Nephron progenitor cell (in vitro differentiated cells): ENCODE data around the gene MAP4K4.

ENCODE experiments used
- DNase-seq: peaks from one replicate; pipeline ENCODE4 v3.0.0; 2021
- H3K27ac Mint-ChIP-seq: 2 replicates; pipeline ENCODE4 v1.8.0; 2021; ENCODE audit warnings: mild to moderate bottlenecking, moderate library complexity, mixed read lengths
- H3K27me3 Mint-ChIP-seq: 2 replicates; pipeline ENCODE4 v1.8.0; 2021; ENCODE audit warnings: mild to moderate bottlenecking, low read depth, mixed read lengths; ENCODE audit not compliant: poor library complexity
- H3K36me3 Mint-ChIP-seq: 2 replicates; pipeline ENCODE4 v1.8.0; 2021; ENCODE audit warnings: low read depth, mixed read lengths
- H3K4me1 Mint-ChIP-seq: 2 replicates; pipeline ENCODE4 v1.8.0; 2021; ENCODE audit warnings: mixed read lengths
- H3K4me3 Mint-ChIP-seq: 2 replicates; pipeline ENCODE4 v1.8.0; 2021; ENCODE audit warnings: mild to moderate bottlenecking, moderate library complexity, mixed read lengths
- H3K9me3 Mint-ChIP-seq: 2 replicates; pipeline ENCODE4 v1.8.0; 2021; ENCODE audit warnings: mild to moderate bottlenecking, moderate library complexity, mixed read lengths
- TF ChIP-seq, protein P1 (sequence below): fragments of 200-600 bp; sonication (generic); IDR thresholded peaks from 2 replicates; pipeline ENCODE4 v1.5.0; 2021; ENCODE audit warnings: antibody characterized with exemption

The MAP4K4 gene

DNA sequence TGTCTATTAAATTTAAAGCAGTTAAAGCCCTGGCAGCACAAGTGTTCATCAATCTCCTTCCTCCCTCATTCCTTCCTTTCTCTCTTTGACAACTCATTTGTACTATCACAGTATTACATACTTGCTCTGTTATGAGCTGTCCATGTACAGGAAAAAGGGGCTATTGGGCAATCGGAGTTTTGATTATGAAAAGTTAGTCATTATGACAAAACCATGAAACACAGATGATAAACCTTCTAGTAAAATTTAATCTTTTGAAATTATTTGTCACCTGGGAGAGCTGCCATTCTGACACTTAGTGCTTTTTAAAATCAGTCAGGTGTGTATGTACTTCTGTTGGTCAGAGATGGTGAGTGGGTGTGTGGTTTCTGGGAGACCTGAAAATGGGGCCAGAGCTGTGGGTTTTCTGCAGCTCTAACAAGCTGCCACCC, 39.4 kb downstream of the MAP4K4 start:
- no peak overlapping the region for H3K27ac Mint-ChIP-seq
- H3K4me3 Mint-ChIP-seq: no peak overlapping the region
- no peak for DNase-seq
- TF ChIP-seq, protein P1, sequence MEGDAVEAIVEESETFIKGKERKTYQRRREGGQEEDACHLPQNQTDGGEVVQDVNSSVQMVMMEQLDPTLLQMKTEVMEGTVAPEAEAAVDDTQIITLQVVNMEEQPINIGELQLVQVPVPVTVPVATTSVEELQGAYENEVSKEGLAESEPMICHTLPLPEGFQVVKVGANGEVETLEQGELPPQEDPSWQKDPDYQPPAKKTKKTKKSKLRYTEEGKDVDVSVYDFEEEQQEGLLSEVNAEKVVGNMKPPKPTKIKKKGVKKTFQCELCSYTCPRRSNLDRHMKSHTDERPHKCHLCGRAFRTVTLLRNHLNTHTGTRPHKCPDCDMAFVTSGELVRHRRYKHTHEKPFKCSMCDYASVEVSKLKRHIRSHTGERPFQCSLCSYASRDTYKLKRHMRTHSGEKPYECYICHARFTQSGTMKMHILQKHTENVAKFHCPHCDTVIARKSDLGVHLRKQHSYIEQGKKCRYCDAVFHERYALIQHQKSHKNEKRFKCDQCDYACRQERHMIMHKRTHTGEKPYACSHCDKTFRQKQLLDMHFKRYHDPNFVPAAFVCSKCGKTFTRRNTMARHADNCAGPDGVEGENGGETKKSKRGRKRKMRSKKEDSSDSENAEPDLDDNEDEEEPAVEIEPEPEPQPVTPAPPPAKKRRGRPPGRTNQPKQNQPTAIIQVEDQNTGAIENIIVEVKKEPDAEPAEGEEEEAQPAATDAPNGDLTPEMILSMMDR: no peak
- H3K4me1 Mint-ChIP-seq: peaks cover 55% of the 10 kb centered on the region
- no peaks in the 10 kb centered on the region for H3K27me3 Mint-ChIP-seq
- peaks cover 9% of the 10 kb centered on the region for H3K36me3 Mint-ChIP-seq
- H3K9me3 Mint-ChIP-seq: no peaks in the 10 kb centered on the region

DNA sequence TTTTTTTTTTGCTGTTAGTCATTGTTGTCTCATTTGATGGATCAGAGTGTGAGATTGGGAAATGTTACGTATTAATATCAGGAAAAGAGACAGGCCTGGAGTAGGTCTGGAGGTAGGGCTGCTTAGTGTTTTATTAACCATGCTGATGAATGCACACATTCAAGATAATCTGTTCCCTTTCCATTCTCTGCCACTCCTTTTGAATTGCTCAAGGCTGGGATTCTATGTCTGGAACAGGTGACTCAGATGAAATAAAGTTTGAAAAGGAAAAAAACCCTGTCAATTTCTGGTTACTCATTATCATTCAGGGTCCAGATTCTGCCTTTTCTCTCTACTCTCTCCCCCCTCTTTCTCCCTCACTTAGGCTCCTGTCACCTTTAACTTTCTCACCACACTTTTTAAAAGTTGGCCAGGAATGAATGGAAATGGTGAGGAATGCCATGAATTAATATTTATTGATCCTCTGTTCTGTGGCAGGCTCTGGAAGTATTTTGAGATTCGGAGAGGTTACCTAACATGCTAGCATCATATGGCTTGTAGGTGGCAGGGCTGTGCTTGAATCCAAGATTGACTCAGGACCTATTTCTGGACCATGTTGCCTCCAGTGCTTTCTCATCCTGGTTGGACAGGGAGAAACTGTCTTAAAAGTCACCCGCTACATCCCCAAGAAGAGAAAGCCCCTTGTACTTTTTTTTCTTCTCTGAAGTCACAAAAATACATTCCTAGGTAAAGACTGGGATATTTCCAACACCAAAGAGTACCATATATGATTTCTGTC, 40.2 kb downstream of the MAP4K4 start:
- H3K4me3 Mint-ChIP-seq: no peak overlapping the region
- TF ChIP-seq, protein P1: no peak
- DNase-seq: no peak
- no peaks in the 10 kb centered on the region for H3K9me3 Mint-ChIP-seq
- H3K36me3 Mint-ChIP-seq: peaks cover 9% of the 10 kb centered on the region
- no peaks in the 10 kb centered on the region for H3K27me3 Mint-ChIP-seq
- peaks cover 55% of the 10 kb centered on the region for H3K4me1 Mint-ChIP-seq
- H3K27ac Mint-ChIP-seq: peak overlapping the region; percentile 47

- Mint-ChIP-seq H3K27me3 (no peaks in the 10 kb centered on the region), H3K36me3 (peaks cover 9% of the 10 kb centered on the region), H3K4me1 (peaks cover 55% of the 10 kb centered on the region), H3K4me3 (no peak overlapping the region), H3K9me3 (no peaks in the 10 kb centered on the region), H3K27ac (no peak overlapping the region)
- DNase-seq: no peak
- TF ChIP-seq, protein P1: no peak
These were observed 41.1 kb downstream of the MAP4K4 start for GRCh38 chr2:101738649-101739048.

DNA sequence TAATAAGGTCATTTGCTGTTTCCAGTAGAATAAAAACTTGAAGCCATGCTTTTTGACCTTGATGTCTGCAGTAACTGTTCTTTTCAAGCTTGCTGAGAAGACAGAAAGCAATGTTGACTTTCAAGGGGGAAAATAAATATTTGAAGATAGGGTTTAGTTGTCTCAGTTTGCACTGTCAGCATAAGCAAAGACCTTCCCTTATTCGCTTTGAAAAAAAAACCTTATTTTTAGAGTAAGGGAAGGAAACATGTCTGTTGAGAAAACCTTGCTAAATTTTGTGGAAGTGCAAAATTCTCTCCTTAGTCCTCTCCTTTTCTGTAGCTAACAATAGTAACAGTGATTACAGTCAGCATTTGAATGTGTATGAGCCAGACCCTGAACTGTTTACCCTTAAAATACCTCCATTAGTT, 43.1 kb downstream of the MAP4K4 start:
- Mint-ChIP-seq H3K36me3 (peaks cover 18% of the 10 kb centered on the region), H3K27ac (no peak overlapping the region), H3K4me1 (peaks cover 55% of the 10 kb centered on the region), H3K27me3 (no peaks in the 10 kb centered on the region), H3K4me3 (no peak overlapping the region), H3K9me3 (no peaks in the 10 kb centered on the region)
- no peak for DNase-seq
- TF ChIP-seq, protein P1: no peak

DNA sequence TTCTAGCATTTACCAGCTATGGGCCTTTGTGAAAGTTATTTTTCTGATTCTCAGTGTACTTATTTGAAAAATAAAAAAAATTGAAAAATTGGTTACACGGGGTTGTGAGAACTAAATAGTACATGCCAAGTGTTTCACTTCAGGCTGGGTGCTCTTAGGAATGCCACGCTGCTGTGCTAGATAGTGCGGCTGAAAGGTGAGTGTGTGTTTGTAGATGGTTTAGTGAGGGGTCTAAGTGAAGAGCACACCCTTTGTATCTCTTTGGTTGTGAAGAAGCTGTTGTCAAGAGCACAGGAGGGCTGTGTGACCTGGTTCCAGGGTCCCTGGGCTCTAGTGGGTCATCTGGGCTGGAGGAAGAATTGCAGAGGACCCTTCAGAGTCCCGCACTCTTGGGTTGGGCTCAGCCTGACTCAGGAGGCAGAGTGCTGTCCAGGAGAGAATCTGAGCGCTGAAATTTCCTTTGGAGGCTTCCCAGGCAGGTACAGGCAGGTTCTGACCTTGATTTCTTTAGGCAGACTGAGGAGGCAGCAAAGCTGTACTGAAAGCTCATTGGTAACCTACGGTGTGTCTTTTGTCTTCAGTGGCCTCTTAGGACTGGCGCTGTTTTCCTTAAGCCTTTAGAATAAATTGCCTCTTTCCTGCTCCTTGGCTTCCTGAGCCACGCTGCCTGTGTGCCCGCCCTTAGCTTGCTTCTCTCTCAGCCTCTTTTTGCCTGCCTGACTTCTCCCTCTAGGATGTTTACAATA, 44.4 kb downstream of the MAP4K4 start:
- H3K4me3 Mint-ChIP-seq: peak overlapping the region; percentile 9
- H3K9me3 Mint-ChIP-seq: no peaks in the 10 kb centered on the region
- TF ChIP-seq, protein P1: no peak
- H3K27ac Mint-ChIP-seq: peak overlapping the region; percentile 82
- DNase-seq: no peak
- peaks cover 54% of the 10 kb centered on the region for H3K4me1 Mint-ChIP-seq
- H3K27me3 Mint-ChIP-seq: no peaks in the 10 kb centered on the region
- peaks cover 18% of the 10 kb centered on the region for H3K36me3 Mint-ChIP-seq
